Progenitor cell of endocrine pancreas (in vitro differentiated cells): ENCODE results near the gene CDH13. TPM values are rescaled to one million over a fixed set of nuclear protein-coding genes. Genes with fewer than 3 reads are reported as not detected.
A peak's percentile ranks its signal among the peaks of the same experiment; 100 is the strongest.

Experiments
- DNase-seq: peaks from one replicate; pipeline ENCODE4 v3.0.0; 2021; ENCODE audit warnings: low spot score; ENCODE audit not compliant: unreplicated experiment
- H3K27ac Mint-ChIP-seq: 2 replicates; pipeline ENCODE4 v1.8.0; 2021; ENCODE audit warnings: mild to moderate bottlenecking, moderate library complexity, mixed read lengths
- H3K27me3 Mint-ChIP-seq: 2 replicates; pipeline ENCODE4 v1.8.0; 2021; ENCODE audit warnings: mixed read lengths
- H3K36me3 Mint-ChIP-seq: 2 replicates; pipeline ENCODE4 v1.8.0; 2022; ENCODE audit warnings: mixed read lengths; ENCODE audit not compliant: insufficient read depth
- H3K4me1 Mint-ChIP-seq: 2 replicates; pipeline ENCODE4 v1.8.0; 2021; ENCODE audit warnings: low read depth, mixed read lengths
- H3K4me3 Mint-ChIP-seq: 2 replicates; pipeline ENCODE4 v1.8.0; 2021; ENCODE audit warnings: low read depth, mild to moderate bottlenecking, moderate library complexity, mixed read lengths
- H3K9me3 Mint-ChIP-seq: 2 replicates; pipeline ENCODE4 v1.8.0; 2021; ENCODE audit warnings: low read depth, mixed read lengths
- CTCF ChIP-seq: fragments of 200-600 bp; sonication (generic); IDR thresholded peaks from one replicate; pipeline ENCODE4 v1.5.0; 2021; ENCODE audit warnings: antibody characterized with exemption, mild to moderate bottlenecking; ENCODE audit not compliant: unreplicated experiment
- total RNA-seq: library from RNA; stranded (reverse); gene quantifications from 2 replicates; pipeline ENCODE4 v1.2.1, GENCODE V29; 2021

CDH13 gene
- total RNA-seq, 1 donor from 2014 or later = 0.38 TPM

- H3K9me3 Mint-ChIP-seq = no peaks in the 10 kb centered on the region
- H3K27ac Mint-ChIP-seq = no peak overlapping the region
- no peaks in the 10 kb centered on the region for H3K4me1 Mint-ChIP-seq
- peak; percentile 38 for TF ChIP-seq CTCF
- DNase-seq = no peak
- no peaks in the 10 kb centered on the region for H3K36me3 Mint-ChIP-seq
- no peaks in the 10 kb centered on the region for H3K27me3 Mint-ChIP-seq
- no peak overlapping the region for H3K4me3 Mint-ChIP-seq
Observed at GRCh38 chr16:82671741-82672140, 45.0 kb downstream of the CDH13 start.

GRCh38 chr16:82672676-82673075 is 45.9 kb downstream of the CDH13 start:
- no peak overlapping the region for H3K4me3 Mint-ChIP-seq
- no peaks in the 10 kb centered on the region for H3K9me3 Mint-ChIP-seq
- H3K4me1 Mint-ChIP-seq = no peaks in the 10 kb centered on the region
- no peak for TF ChIP-seq CTCF
- H3K27ac Mint-ChIP-seq = no peak overlapping the region
- no peaks in the 10 kb centered on the region for H3K27me3 Mint-ChIP-seq
- no peaks in the 10 kb centered on the region for H3K36me3 Mint-ChIP-seq
- DNase-seq = no peak

- DNase-seq = no peak
- Mint-ChIP-seq H3K27me3 (no peaks in the 10 kb centered on the region), H3K27ac (no peak overlapping the region), H3K36me3 (no peaks in the 10 kb centered on the region), H3K4me3 (no peak overlapping the region), H3K9me3 (peaks cover 3% of the 10 kb centered on the region), H3K4me1 (no peaks in the 10 kb centered on the region)
- no peak for TF ChIP-seq CTCF
Observed at GRCh38 chr16:82675300-82675699, 48.5 kb downstream of the CDH13 start.

GRCh38 chr16:82681592-82681991 is 54.8 kb downstream of the CDH13 start:
- DNase-seq = no peak
- TF ChIP-seq CTCF = no peak

GRCh38 chr16:82682767-82683166 is 56.0 kb downstream of the CDH13 start:
- Mint-ChIP-seq H3K27ac (no peak overlapping the region), H3K27me3 (peaks cover 3% of the 10 kb centered on the region), H3K36me3 (no peaks in the 10 kb centered on the region), H3K9me3 (peaks cover 3% of the 10 kb centered on the region), H3K4me3 (no peak overlapping the region), H3K4me1 (peaks cover 1% of the 10 kb centered on the region)
- TF ChIP-seq CTCF = no peak
- no peak for DNase-seq

More at GRCh38 chr16:82681592-82681991, 54.8 kb downstream of the CDH13 start:
- Mint-ChIP-seq H3K4me1 (peaks cover 1% of the 10 kb centered on the region), H3K4me3 (no peak overlapping the region), H3K27me3 (peaks cover 3% of the 10 kb centered on the region), H3K36me3 (no peaks in the 10 kb centered on the region), H3K9me3 (peaks cover 3% of the 10 kb centered on the region), H3K27ac (no peak overlapping the region)
